LNCAP (cell line): Measurements from ENCODE around the gene FXR2.

Experiments
- CTCF ChIP-seq: fragments of 450-650 bp; IDR thresholded peaks from 2 replicates; pipeline ENCODE4 v1.5.1; 2017; ENCODE audit warnings: mild to moderate bottlenecking

Gene FXR2

GRCh38 chr17:7558544-7559319, 56.0 kb downstream of the FXR2 start, which contains the start of gene TNFSF13:
TSS of gene TNFSF13 (plus strand) at chr17:7558750. CDS start at chr17:7559040, 290 bp downstream.
- TF ChIP-seq CTCF, result no peak

GRCh38 chr17:7557775-7558543, 56.7 kb downstream of the FXR2 start:
- no peak for TF ChIP-seq CTCF

- no peak for TF ChIP-seq CTCF
Observed at GRCh38 chr17:7557147-7557764, 57.4 kb downstream of the FXR2 start.

GRCh38 chr17:7556627-7557026, 58.1 kb downstream of the FXR2 start:
- no peak for TF ChIP-seq CTCF

- TF ChIP-seq CTCF, result no peak
Observed at GRCh38 chr17:7555320-7555948, 59.3 kb downstream of the FXR2 start.

- TF ChIP-seq CTCF, result no peak
Observed at GRCh38 chr17:7553356-7553755, 61.3 kb downstream of the FXR2 start.

GRCh38 chr17:7552621-7553051, 62.1 kb downstream of the FXR2 start:
- TF ChIP-seq CTCF, result no peak
